Breast epithelium (tissue), 3 donors: ENCODE results near the gene DNM3.

Experiments
- POLR2A ChIP-seq: fragments of 450-650 bp; IDR thresholded peaks from one replicate; pipeline ENCODE4 v1.6.1; 2016; ENCODE audit warnings: antibody characterized with exemption, mild to moderate bottlenecking, moderate library complexity
- POLR2AphosphoS5 ChIP-seq, 3 donors: sonication (generic); formaldehyde crosslinking; IDR thresholded peaks; one replicate each; pipeline ENCODE4 v1.6.1; 2017; ENCODE audit warnings: antibody characterized with exemption in 3 of 3
- TF ChIP-seq, protein P1 (sequence below), 3 donors: fragments of 450-650 bp; IDR thresholded peaks; one replicate each; pipeline ENCODE4 v1.5.1; 2016 to 2017; ENCODE audit warnings: antibody characterized with exemption in 3 of 3, mild to moderate bottlenecking in 3 of 3, moderate library complexity in 3 of 3

DNA sequence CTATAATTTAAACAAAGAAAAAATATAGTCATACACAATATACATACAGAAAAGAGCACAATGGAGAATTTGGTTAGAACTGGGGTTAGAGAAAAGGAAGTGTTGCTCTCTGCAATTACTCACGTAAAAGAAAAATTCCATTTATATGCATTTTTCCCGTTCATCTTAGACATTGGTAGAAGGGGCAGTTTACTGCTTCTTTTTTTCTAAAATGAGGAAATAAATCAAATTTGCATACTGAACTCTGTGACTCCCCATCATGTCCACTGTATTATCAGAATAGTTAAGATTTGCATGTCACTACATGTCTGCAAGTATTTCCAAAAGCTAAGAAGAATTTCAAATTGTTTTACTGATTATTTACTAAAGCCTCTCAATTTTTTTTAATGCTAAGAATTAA, 535.1 kb downstream of the DNM3 start:
- TF ChIP-seq, protein P1, sequence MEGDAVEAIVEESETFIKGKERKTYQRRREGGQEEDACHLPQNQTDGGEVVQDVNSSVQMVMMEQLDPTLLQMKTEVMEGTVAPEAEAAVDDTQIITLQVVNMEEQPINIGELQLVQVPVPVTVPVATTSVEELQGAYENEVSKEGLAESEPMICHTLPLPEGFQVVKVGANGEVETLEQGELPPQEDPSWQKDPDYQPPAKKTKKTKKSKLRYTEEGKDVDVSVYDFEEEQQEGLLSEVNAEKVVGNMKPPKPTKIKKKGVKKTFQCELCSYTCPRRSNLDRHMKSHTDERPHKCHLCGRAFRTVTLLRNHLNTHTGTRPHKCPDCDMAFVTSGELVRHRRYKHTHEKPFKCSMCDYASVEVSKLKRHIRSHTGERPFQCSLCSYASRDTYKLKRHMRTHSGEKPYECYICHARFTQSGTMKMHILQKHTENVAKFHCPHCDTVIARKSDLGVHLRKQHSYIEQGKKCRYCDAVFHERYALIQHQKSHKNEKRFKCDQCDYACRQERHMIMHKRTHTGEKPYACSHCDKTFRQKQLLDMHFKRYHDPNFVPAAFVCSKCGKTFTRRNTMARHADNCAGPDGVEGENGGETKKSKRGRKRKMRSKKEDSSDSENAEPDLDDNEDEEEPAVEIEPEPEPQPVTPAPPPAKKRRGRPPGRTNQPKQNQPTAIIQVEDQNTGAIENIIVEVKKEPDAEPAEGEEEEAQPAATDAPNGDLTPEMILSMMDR (IDR thresholded peaks at IDR 0.05): no peak
- TF ChIP-seq POLR2A (no peak), POLR2AphosphoS5 (IDR thresholded peaks at IDR 0.05) (no peak)
